ENCODE data around the gene RASL12.

GRCh38 chr15:65066635-65067316 is 1.0 kb downstream of the RASL12 start:
- TF ChIP-seq ZNF384 (IDR thresholded peaks at IDR 0.05) = no peak
- TF ChIP-seq TARDBP (IDR thresholded peaks at IDR 0.05) = no peak
- no peak for TF ChIP-seq FOXM1 (IDR thresholded peaks at IDR 0.05; ENCODE audit: borderline replicate concordance)
- TF ChIP-seq SUZ12 (IDR thresholded peaks at IDR 0.05) = no peak
- TF ChIP-seq LEF1 (IDR thresholded peaks at IDR 0.05; ENCODE audit: borderline replicate concordance) = no peak
- TF ChIP-seq FOXA1 (IDR thresholded peaks at IDR 0.05) = no peak
- TF ChIP-seq SP1 (IDR thresholded peaks at IDR 0.05) = no peak
- TF ChIP-seq BHLHE40 (IDR thresholded peaks at IDR 0.05; ENCODE audit: borderline replicate concordance) = no peak
- TF ChIP-seq NFRKB (IDR thresholded peaks at IDR 0.05) = no peak
- TF ChIP-seq ELF4 (IDR thresholded peaks at IDR 0.05) = no peak
- TF ChIP-seq HDGF (IDR thresholded peaks at IDR 0.05; ENCODE audit: borderline replicate concordance) = no peak
- TF ChIP-seq CTBP1 (IDR thresholded peaks at IDR 0.05; ENCODE audit: borderline replicate concordance) = no peak
- TF ChIP-seq, protein P1, sequence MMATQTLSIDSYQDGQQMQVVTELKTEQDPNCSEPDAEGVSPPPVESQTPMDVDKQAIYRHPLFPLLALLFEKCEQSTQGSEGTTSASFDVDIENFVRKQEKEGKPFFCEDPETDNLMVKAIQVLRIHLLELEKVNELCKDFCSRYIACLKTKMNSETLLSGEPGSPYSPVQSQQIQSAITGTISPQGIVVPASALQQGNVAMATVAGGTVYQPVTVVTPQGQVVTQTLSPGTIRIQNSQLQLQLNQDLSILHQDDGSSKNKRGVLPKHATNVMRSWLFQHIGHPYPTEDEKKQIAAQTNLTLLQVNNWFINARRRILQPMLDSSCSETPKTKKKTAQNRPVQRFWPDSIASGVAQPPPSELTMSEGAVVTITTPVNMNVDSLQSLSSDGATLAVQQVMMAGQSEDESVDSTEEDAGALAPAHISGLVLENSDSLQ (IDR thresholded peaks at IDR 0.05) = no peak
- no peak for TF ChIP-seq FOXK2 (IDR thresholded peaks at IDR 0.05)

All from HEK293T (cell line).